ENCODE data around the gene FAM20C.
A peak's percentile ranks its signal among the peaks of the same experiment; 100 is the strongest.

Gene FAM20C

GRCh38 chr7:221978-222715 lies 29.8 kb downstream of the FAM20C start:
- in situ Hi-C loops (cut with HindIII; ENCODE audit: low sequenced_read_pairs): no loop called here
- TF ChIP-seq, protein P1, sequence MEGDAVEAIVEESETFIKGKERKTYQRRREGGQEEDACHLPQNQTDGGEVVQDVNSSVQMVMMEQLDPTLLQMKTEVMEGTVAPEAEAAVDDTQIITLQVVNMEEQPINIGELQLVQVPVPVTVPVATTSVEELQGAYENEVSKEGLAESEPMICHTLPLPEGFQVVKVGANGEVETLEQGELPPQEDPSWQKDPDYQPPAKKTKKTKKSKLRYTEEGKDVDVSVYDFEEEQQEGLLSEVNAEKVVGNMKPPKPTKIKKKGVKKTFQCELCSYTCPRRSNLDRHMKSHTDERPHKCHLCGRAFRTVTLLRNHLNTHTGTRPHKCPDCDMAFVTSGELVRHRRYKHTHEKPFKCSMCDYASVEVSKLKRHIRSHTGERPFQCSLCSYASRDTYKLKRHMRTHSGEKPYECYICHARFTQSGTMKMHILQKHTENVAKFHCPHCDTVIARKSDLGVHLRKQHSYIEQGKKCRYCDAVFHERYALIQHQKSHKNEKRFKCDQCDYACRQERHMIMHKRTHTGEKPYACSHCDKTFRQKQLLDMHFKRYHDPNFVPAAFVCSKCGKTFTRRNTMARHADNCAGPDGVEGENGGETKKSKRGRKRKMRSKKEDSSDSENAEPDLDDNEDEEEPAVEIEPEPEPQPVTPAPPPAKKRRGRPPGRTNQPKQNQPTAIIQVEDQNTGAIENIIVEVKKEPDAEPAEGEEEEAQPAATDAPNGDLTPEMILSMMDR (IDR thresholded peaks at IDR 0.05; ENCODE audit: low read depth, low read length): no peak
- no peak for DNase-seq (ENCODE audit: low read depth, low spot score)
- H3K4me3 ChIP-seq (ENCODE audit: low read depth, low read length): no peak overlapping the region

GRCh38 chr7:222716-223041 lies 30.3 kb downstream of the FAM20C start:
- DNase-seq (ENCODE audit: low read depth, low spot score): no peak
- no peak overlapping the region for H3K4me3 ChIP-seq (ENCODE audit: low read depth, low read length)
- in situ Hi-C loops (cut with HindIII; ENCODE audit: low sequenced_read_pairs): no loop called here
- TF ChIP-seq, protein P1 (IDR thresholded peaks at IDR 0.05; ENCODE audit: low read depth, low read length): no peak

DNA sequence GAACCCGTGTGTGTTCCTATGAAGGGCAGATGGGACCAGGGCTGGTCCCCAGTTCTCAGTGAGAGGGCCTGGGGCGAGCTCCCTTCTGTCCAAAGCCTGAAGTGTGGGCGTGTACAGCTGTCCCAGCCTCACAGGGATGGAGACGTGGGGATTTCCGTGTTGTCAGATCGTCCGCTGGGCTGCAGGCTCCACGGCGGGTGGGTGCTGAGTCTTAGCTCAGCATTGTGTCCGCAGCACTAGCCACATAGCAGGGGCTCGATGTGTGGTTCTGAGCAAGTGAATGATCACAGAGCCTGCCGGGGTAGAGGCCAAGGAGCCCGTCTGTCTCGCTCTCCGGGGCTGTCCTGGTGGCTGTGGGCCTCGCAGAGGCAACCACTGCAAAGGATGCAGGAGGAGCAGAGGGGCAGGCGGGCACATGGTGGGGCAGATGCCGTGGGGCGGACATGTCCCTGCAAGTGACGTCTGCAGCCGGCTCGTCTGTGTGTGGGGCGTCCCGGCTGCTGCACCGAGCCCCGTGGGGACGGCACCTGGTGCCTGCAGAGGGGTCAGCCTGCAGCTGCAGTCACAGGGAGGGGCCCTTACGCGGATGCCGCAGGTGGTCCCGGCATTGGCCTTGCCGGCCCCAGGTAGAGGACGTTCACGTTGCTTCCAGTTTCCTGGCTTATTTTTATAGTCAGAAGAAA lies 30.9 kb downstream of the FAM20C start:
- TF ChIP-seq, protein P1 (IDR thresholded peaks at IDR 0.05; ENCODE audit: low read depth, low read length): no peak
- no peak overlapping the region for H3K4me3 ChIP-seq (ENCODE audit: low read depth, low read length)
- in situ Hi-C loops (cut with HindIII; ENCODE audit: low sequenced_read_pairs): no loop called here
- no peak for DNase-seq (ENCODE audit: low read depth, low spot score)

DNA sequence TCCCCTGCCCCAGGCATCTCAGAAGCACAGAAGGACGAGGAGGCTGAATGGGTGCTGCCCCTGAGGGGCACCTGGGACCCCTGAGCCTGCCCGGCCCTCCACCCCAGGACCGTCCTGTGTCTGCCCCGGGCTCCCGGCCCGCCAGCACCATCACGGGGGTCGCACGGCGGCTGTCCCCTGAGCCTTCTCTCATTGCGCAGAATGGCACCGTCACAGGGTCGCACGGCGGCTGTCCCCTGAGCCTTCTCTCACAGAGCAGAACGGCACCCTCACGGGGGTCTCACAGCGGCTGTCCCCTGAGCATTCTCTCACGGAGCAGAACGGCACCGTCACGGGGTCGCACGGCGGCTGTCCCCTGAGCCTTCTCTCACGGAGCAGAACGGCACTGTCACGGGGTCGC lies 31.5 kb downstream of the FAM20C start:
- H3K4me3 ChIP-seq (ENCODE audit: low read depth, low read length): no peak overlapping the region
- in situ Hi-C loops (cut with HindIII; ENCODE audit: low sequenced_read_pairs): no loop called here
- TF ChIP-seq, protein P1 (IDR thresholded peaks at IDR 0.05; ENCODE audit: low read depth, low read length): no peak
- no peak for DNase-seq (ENCODE audit: low read depth, low spot score)

GRCh38 chr7:226281-226895 lies 34.0 kb downstream of the FAM20C start:
- in situ Hi-C loops (cut with HindIII; ENCODE audit: low sequenced_read_pairs): no loop called here
- DNase-seq (ENCODE audit: low read depth, low spot score): peak; percentile 81
- TF ChIP-seq, protein P1 (IDR thresholded peaks at IDR 0.05; ENCODE audit: low read depth, low read length): no peak

DNA sequence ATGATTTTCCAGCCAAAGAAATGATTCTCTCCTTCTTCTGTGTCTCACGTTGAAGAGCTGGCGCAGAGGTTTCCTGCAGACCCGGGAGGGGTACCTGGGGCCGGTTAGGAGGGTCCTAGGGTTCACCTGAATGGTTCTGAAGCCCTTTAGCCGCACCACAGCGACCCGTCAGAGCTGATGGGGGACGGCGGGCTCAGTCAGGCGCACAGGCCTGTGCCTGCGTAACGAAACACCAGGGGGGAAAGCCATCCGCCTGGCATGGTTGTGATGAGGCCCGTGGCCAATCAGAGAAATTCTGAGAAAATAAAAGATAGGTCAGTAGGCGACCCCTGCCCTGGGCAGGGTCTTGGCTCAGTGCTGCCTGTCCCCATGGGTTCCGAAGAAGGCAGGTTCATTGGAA lies 35.6 kb downstream of the FAM20C start:
- TF ChIP-seq, protein P1 (IDR thresholded peaks at IDR 0.05; ENCODE audit: low read depth, low read length): no peak
- in situ Hi-C loops (cut with HindIII; ENCODE audit: low sequenced_read_pairs): no loop called here
- DNase-seq (ENCODE audit: low read depth, low spot score): no peak
- H3K4me3 ChIP-seq (ENCODE audit: low read depth, low read length): no peak overlapping the region

More at GRCh38 chr7:226281-226895, 34.0 kb downstream of the FAM20C start:
- H3K4me3 ChIP-seq (ENCODE audit: low read depth, low read length): no peak overlapping the region
